HFFc6 (cell line): ENCODE measurements around the gene SMIM28. TPM values are rescaled to one million over a fixed set of nuclear protein-coding genes. Genes with fewer than 3 reads are reported as not detected.
"Not testable (repeated sequence)": the region's sequence is repeated elsewhere in the genome, so short reads cannot be mapped to it uniquely, and the experiment has no call there.

Source experiments
- DNase-seq: peaks from one replicate; pipeline ENCODE4 v3.0.0-alpha.2; 2018
- H3K27ac Mint-ChIP-seq: 2 replicates; pipeline ENCODE4 v1.8.0; 2020; ENCODE audit warnings: mild to moderate bottlenecking, mixed read lengths
- H3K27me3 Mint-ChIP-seq: 2 replicates; pipeline ENCODE4 v1.8.0; 2021; ENCODE audit warnings: mild to moderate bottlenecking, moderate library complexity, mixed read lengths; ENCODE audit not compliant: insufficient read depth
- H3K36me3 Mint-ChIP-seq: 2 replicates; pipeline ENCODE4 v1.8.0; 2021; ENCODE audit warnings: low read depth, mixed read lengths
- H3K4me1 Mint-ChIP-seq: 2 replicates; pipeline ENCODE4 v1.8.0; 2020; ENCODE audit warnings: low read depth, mixed read lengths
- H3K4me3 Mint-ChIP-seq: 2 replicates; pipeline ENCODE4 v1.8.0; 2020; ENCODE audit warnings: mild to moderate bottlenecking, moderate library complexity, mixed read lengths
- H3K9me3 Mint-ChIP-seq: 2 replicates; pipeline ENCODE4 v1.8.0; 2020; ENCODE audit warnings: mild to moderate bottlenecking, mixed read lengths
- total RNA-seq, 6 experiments: library from RNA; stranded (reverse); fragmentation: NEBNext Ultra II Directional; extraction: Animal tissue kit (Norgen Biotek cat#: 25700); gene quantifications; 2 replicates in 1 of 6; 3 replicates in 5 of 6; pipeline ENCODE4 v1.2.3, GENCODE V29; 2021
- TF ChIP-seq, protein P1 (sequence below): fragments of 200-600 bp; sonication (generic); IDR thresholded peaks from 2 replicates; pipeline ENCODE4 v1.5.0; 2021; ENCODE audit warnings: antibody characterized with exemption, mild to moderate bottlenecking

The SMIM28 gene
- total RNA-seq, 6 experiments from 2014 or later = not detected

- Mint-ChIP-seq H3K4me3 (no peak overlapping the region), H3K27ac (no peak overlapping the region), H3K4me1 (peaks cover 9% of the 10 kb centered on the region), H3K9me3 (no peaks in the 10 kb centered on the region), H3K27me3 (no peaks in the 10 kb centered on the region; the same call in 1 of the 2 replicates), H3K36me3 (no peaks in the 10 kb centered on the region)
- DNase-seq = no peak
- TF ChIP-seq, protein P1, sequence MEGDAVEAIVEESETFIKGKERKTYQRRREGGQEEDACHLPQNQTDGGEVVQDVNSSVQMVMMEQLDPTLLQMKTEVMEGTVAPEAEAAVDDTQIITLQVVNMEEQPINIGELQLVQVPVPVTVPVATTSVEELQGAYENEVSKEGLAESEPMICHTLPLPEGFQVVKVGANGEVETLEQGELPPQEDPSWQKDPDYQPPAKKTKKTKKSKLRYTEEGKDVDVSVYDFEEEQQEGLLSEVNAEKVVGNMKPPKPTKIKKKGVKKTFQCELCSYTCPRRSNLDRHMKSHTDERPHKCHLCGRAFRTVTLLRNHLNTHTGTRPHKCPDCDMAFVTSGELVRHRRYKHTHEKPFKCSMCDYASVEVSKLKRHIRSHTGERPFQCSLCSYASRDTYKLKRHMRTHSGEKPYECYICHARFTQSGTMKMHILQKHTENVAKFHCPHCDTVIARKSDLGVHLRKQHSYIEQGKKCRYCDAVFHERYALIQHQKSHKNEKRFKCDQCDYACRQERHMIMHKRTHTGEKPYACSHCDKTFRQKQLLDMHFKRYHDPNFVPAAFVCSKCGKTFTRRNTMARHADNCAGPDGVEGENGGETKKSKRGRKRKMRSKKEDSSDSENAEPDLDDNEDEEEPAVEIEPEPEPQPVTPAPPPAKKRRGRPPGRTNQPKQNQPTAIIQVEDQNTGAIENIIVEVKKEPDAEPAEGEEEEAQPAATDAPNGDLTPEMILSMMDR = no peak
Observed at GRCh38 chr6:138424004-138424904, 46.5 kb downstream of the SMIM28 start.

DNA sequence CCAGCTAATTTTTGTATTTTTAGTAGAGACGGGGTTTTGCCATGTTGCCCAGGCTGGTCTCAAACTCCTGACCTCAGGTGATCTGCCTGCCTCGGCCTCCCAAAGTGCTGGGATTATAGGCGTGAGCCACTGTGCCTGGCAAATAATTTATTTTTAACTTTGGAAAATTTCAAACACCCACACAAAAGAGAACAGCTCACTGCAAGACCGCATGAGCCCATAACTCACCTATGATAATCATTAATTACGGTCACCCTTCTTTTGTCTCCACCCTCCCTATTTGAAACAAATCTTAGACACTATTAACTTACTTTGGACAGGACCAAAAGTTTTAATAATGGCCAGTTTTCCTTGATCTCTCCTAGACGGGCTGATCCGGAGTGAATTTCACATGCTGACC is 47.6 kb downstream of the SMIM28 start:
- not testable (repeated sequence) for H3K4me3 Mint-ChIP-seq, H3K27me3 Mint-ChIP-seq, DNase-seq, H3K36me3 Mint-ChIP-seq, H3K27ac Mint-ChIP-seq, H3K9me3 Mint-ChIP-seq
- H3K4me1 Mint-ChIP-seq = peaks cover 12% of the 10 kb centered on the region

GRCh38 chr6:138426500-138427123 is 48.9 kb downstream of the SMIM28 start:
- Mint-ChIP-seq H3K36me3 (no peaks in the 10 kb centered on the region), H3K4me3 (no peak overlapping the region), H3K27ac (no peak overlapping the region), H3K27me3 (no peaks in the 10 kb centered on the region; the same call in 1 of the 2 replicates), H3K4me1 (peaks cover 12% of the 10 kb centered on the region), H3K9me3 (no peaks in the 10 kb centered on the region)
- DNase-seq = no peak
- TF ChIP-seq, protein P1 = no peak

DNA sequence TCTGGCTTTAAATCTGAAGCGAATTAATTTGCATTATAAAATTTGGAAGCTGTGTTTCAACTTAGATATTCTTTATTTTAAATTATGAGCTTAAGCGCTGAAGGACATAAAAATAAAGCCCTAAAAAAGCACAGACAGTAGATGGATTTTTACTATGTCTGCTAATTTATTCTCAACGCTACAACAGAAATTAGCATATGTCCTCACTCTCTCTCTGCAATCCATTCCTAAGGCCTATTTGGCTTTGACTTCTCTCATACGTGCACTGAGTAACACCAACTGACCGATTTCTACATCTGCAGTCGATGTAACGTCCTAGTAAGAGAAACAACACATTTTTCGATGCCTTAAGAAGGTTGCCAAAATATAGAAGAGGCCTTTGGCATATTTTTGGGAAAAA is 50.0 kb downstream of the SMIM28 start:
- no peak for DNase-seq
- Mint-ChIP-seq H3K9me3 (no peaks in the 10 kb centered on the region), H3K4me3 (no peak overlapping the region), H3K4me1 (peaks cover 12% of the 10 kb centered on the region), H3K36me3 (no peaks in the 10 kb centered on the region), H3K27me3 (no peaks in the 10 kb centered on the region; the same call in 1 of the 2 replicates), H3K27ac (no peak overlapping the region)
- TF ChIP-seq, protein P1 = no peak

- Mint-ChIP-seq H3K9me3 (no peaks in the 10 kb centered on the region), H3K36me3 (no peaks in the 10 kb centered on the region), H3K4me3 (no peak overlapping the region), H3K27me3 (no peaks in the 10 kb centered on the region; the same call in 1 of the 2 replicates), H3K4me1 (peaks cover 4% of the 10 kb centered on the region; the same call in 1 of the 2 replicates), H3K27ac (no peak overlapping the region)
- DNase-seq = peak; percentile 66
- TF ChIP-seq, protein P1 = peak; percentile 81
Observed at GRCh38 chr6:138428944-138429598, 51.4 kb downstream of the SMIM28 start.
